SK-N-SH (cell line): ENCODE measurements around the gene FCAMR. TPM values are rescaled to one million over a fixed set of nuclear protein-coding genes. Genes with fewer than 3 reads are reported as not detected.

Source experiments
- CTCF ChIA-PET: fragments of 300-600, 350-600 bp; formaldehyde crosslinking; extraction: SDS; loops from one replicate; lab custom pipeline; 2021; lab: Yijun Ruan, JAX
- POLR2A ChIA-PET: fragments of 350-600 bp; sonication (Branson Sonifier 250); formaldehyde crosslinking; extraction: SDS; loops from one replicate; lab custom pipeline; 2020; ENCODE audit warnings: antibody characterized with exemption, inconsistent platforms; lab: Yijun Ruan, JAX
- DNase-seq: peaks from one replicate; pipeline ENCODE4 v3.0.0; 2012
- H2AFZ ChIP-seq: fragments of 200-600 bp; sonication (generic); 2 replicates; pipeline ENCODE4 v1.8.1; 2016; ENCODE audit warnings: antibody characterized with exemption, mild to moderate bottlenecking, low read depth
- H3F3A ChIP-seq: fragments of 200-600 bp; sonication (generic); replicated peaks from 2 replicates; pipeline ENCODE3; 2016; ENCODE audit warnings: antibody characterized with exemption, mild to moderate bottlenecking; ENCODE audit not compliant: insufficient read depth
- H3K27ac ChIP-seq, 2 experiments: fragments of 200-500 bp in 1 of 2; fragments of 200-600 bp in 1 of 2; sonication (Bioruptor generic) in 1 of 2; sonication (generic), shearing (Covaris generic) in 1 of 2; 2 replicates each; pipeline versions ENCODE4 v1.5.1 to v1.6.1; 2014 to 2016; ENCODE audit warnings: low read depth in 2 of 2, inconsistent platforms in 1 of 2, low read length in 1 of 2, mild to moderate bottlenecking in 1 of 2, mixed read lengths in 1 of 2
- H3K27me3 ChIP-seq: fragments of 200-600 bp; sonication (generic), shearing (Covaris generic); 2 replicates; pipeline ENCODE4 v1.6.1; 2016; ENCODE audit warnings: mixed run types; ENCODE audit not compliant: insufficient read depth
- H3K36me3 ChIP-seq, 2 experiments: fragments of 200-500 bp in 1 of 2; fragments of 200-600 bp in 1 of 2; sonication (Bioruptor generic) in 1 of 2; sonication (generic) in 1 of 2; replicated peaks in 1 of 2; 2 replicates each; pipeline versions ENCODE3 to v1.5.1; 2014 to 2016; ENCODE audit warnings: low read length in 1 of 2, mild to moderate bottlenecking in 1 of 2; ENCODE audit not compliant: insufficient read depth in 2 of 2, control insufficient read depth in 1 of 2
- H3K4me1 ChIP-seq, 2 experiments: fragments of 200-500 bp in 1 of 2; fragments of 200-600 bp in 1 of 2; sonication (Bioruptor generic) in 1 of 2; sonication (generic), shearing (Covaris generic) in 1 of 2; 2 replicates each; pipeline versions ENCODE4 v1.5.1 to v1.6.1; 2014 to 2016; ENCODE audit warnings: low read depth in 1 of 2, low read length in 1 of 2, mixed run types in 1 of 2; ENCODE audit not compliant: insufficient read depth in 2 of 2, control insufficient read depth in 1 of 2
- H3K4me2 ChIP-seq: fragments of 200-600 bp; sonication (generic), shearing (Covaris generic); 2 replicates; pipeline ENCODE4 v1.6.1; 2017; ENCODE audit warnings: mixed run types
- H3K4me3 ChIP-seq, 2 experiments: fragments of 200-500 bp in 1 of 2; fragments of 200-600 bp in 1 of 2; sonication (Bioruptor generic) in 1 of 2; sonication (generic), shearing (Covaris generic) in 1 of 2; 2 replicates each; pipeline versions ENCODE4 v1.5.1 to v1.8.1; 2014 to 2016; ENCODE audit warnings: low read depth in 2 of 2, inconsistent platforms in 1 of 2, low read length in 1 of 2, mild to moderate bottlenecking in 1 of 2, mixed read lengths in 1 of 2, moderate library complexity in 1 of 2
- H3K79me2 ChIP-seq: fragments of 200-600 bp; sonication (generic); 2 replicates; pipeline ENCODE4 v1.8.1; 2017; ENCODE audit warnings: mild to moderate bottlenecking; ENCODE audit not compliant: insufficient read depth
- H3K9ac ChIP-seq: fragments of 200-600 bp; sonication (generic); 2 replicates; pipeline ENCODE4 v1.6.1; 2017; ENCODE audit warnings: mixed run types
- H3K9me2 ChIP-seq: fragments of 200-600 bp; sonication (generic); 2 replicates; pipeline ENCODE4 v1.6.1; 2017; ENCODE audit warnings: mixed run types
- H3K9me3 ChIP-seq: fragments of 200-600 bp; sonication (generic); 2 replicates; pipeline ENCODE4 v1.6.1; 2017; ENCODE audit warnings: mixed run types, mild to moderate bottlenecking, moderate library complexity
- H4K20me1 ChIP-seq: fragments of 200-600 bp; sonication (generic); 2 replicates; pipeline ENCODE4 v1.6.1; 2017; ENCODE audit warnings: mild to moderate bottlenecking, mixed run types; ENCODE audit not compliant: insufficient read depth
- CHD2 ChIP-seq: fragments of 150-350 bp; IDR thresholded peaks from 2 replicates; pipeline ENCODE4 v1.6.1; 2018; ENCODE audit warnings: low read length; ENCODE audit not compliant: partially characterized antibody
- CTCF ChIP-seq: fragments of 200-600 bp; sonication (generic); IDR thresholded peaks from 2 replicates; pipeline ENCODE4 v1.6.1; 2017; ENCODE audit warnings: antibody characterized with exemption, mild to moderate bottlenecking, moderate library complexity
- EP300 ChIP-seq, 2 experiments: IDR thresholded peaks; 2 replicates each; pipeline versions ENCODE4 v1.4.0 to v1.6.1; 2012; ENCODE audit warnings: borderline replicate concordance in 1 of 2, low read depth in 1 of 2, low read length in 1 of 2
- FOSL2 ChIP-seq: IDR thresholded peaks from 2 replicates; pipeline ENCODE4 v1.4.0; 2012; ENCODE audit warnings: low read depth, mild to moderate bottlenecking, moderate library complexity, borderline replicate concordance
- FOXJ3 ChIP-seq: sonication (generic); formaldehyde crosslinking; IDR thresholded peaks from 2 replicates; pipeline ENCODE4 v1.5.1; 2020; ENCODE audit warnings: mild to moderate bottlenecking, missing genetic modification reagents
- MAX ChIP-seq: IDR thresholded peaks from 2 replicates; pipeline ENCODE4 v1.4.0; 2012; ENCODE audit warnings: low read depth
- MEF2A ChIP-seq: IDR thresholded peaks from 2 replicates; pipeline ENCODE4 v1.4.0; 2012; ENCODE audit warnings: low read depth, borderline replicate concordance
- NFIC ChIP-seq: IDR thresholded peaks from 2 replicates; pipeline ENCODE4 v1.4.0; 2012; ENCODE audit warnings: borderline replicate concordance
- NRF1 ChIP-seq: IDR thresholded peaks from 2 replicates; pipeline ENCODE4 v1.6.1; 2012; ENCODE audit warnings: low read depth, mild to moderate bottlenecking, low read length
- POLR2AphosphoS5 ChIP-seq: IDR thresholded peaks from 2 replicates; pipeline ENCODE4 v1.6.1; 2012; ENCODE audit warnings: low read depth, low read length
- REST ChIP-seq: IDR thresholded peaks from 2 replicates; pipeline ENCODE4 v1.6.1; 2012; ENCODE audit warnings: mild to moderate bottlenecking, low read depth, low read length, moderate library complexity
- RFX5 ChIP-seq: IDR thresholded peaks from 2 replicates; pipeline ENCODE4 v1.6.1; 2012; ENCODE audit warnings: mild to moderate bottlenecking, improper control_type of control experiment, low read length
- SMC3 ChIP-seq: IDR thresholded peaks from 2 replicates; pipeline ENCODE4 v1.6.1; 2012; ENCODE audit warnings: low read depth, low read length, improper control_type of control experiment
- TCF12 ChIP-seq: IDR thresholded peaks from 2 replicates; pipeline ENCODE4 v1.4.0; 2012
- YY1 ChIP-seq: IDR thresholded peaks from 2 replicates; pipeline ENCODE4 v1.4.0; 2012; ENCODE audit warnings: low read depth, mild to moderate bottlenecking
- ZBTB33 ChIP-seq: IDR thresholded peaks from 2 replicates; pipeline ENCODE4 v1.4.0; 2012; ENCODE audit warnings: low read depth, borderline replicate concordance
- WGBS: methylation state at CpG from one replicate; pipeline ENCODE4 v1.1.6; 2017; ENCODE audit warnings: low lambda C conversion rate; 5-methylcytosine and 5-hydroxymethylcytosine counted together
- polyA plus RNA-seq, 3 experiments: library from polyadenylated mRNA; depleted of rRNA; stranded (reverse); fragments of >200 nt; gene quantifications; 2 replicates each; pipeline ENCODE4 v1.2.3, GENCODE V29; 2012

FCAMR gene
- polyA plus RNA-seq, 1 of the 3 experiments (the other 2 are of a cell fraction) = not detected

GRCh38 chr1:206960676-206961386 is 9.4 kb downstream of the FCAMR start:
- POLR2A ChIA-PET = no interaction called here
- Histone ChIP-seq H3K4me3 (no peak overlapping the region), H3K9me2 (no peaks in the 10 kb centered on the region), H3K9me3 (no peaks in the 10 kb centered on the region), H3K9ac (no peak overlapping the region), H3K4me2 (no peak overlapping the region), H2AFZ (no peak overlapping the region), H3F3A (no peaks in the 10 kb centered on the region), H4K20me1 (no peaks in the 10 kb centered on the region), H3K27me3 (peaks cover 22% of the 10 kb centered on the region; the same call in 1 of the 2 replicates), H3K4me1 (no peaks in the 10 kb centered on the region), H3K79me2 (no peaks in the 10 kb centered on the region), H3K36me3 (no peaks in the 10 kb centered on the region), H3K27ac (no peak overlapping the region)
- DNase-seq = no peak
- 33% methylated on average over 4 of the region's 6 CpGs for WGBS
- TF ChIP-seq RFX5 = no peak
- TF ChIP-seq CTCF = peak; percentile 18; the same call in 1 of the 2 replicates
- no peak for TF ChIP-seq POLR2AphosphoS5
- no peak for TF ChIP-seq MAX
- TF ChIP-seq, all 33 proteins: peak for 1
- CTCF ChIA-PET = interaction anchor here (2.9 kb wide), 1 partner anchor 21 kb away, joined by 13 read pairs; no protein-coding TSS in a partner anchor

GRCh38 chr1:206958144-206958543 is 12.1 kb downstream of the FCAMR start:
- Histone ChIP-seq H3K9me2 (no peaks in the 10 kb centered on the region), H4K20me1 (no peaks in the 10 kb centered on the region), H3K27ac (no peak overlapping the region), H3F3A (no peaks in the 10 kb centered on the region), H3K79me2 (no peaks in the 10 kb centered on the region), H3K4me2 (no peak overlapping the region), H3K4me3 (no peak overlapping the region), H3K4me1 (no peaks in the 10 kb centered on the region), H3K9ac (no peak overlapping the region), H3K36me3 (no peaks in the 10 kb centered on the region), H3K9me3 (no peaks in the 10 kb centered on the region), H2AFZ (no peak overlapping the region), H3K27me3 (peaks cover 27% of the 10 kb centered on the region; the same call in 1 of the 2 replicates)
- no peak for DNase-seq
- CTCF ChIA-PET = interaction anchor here (1.0 to 2.9 kb wide), 3 partner anchors 23 to 233 kb away, joined by 3 to 13 read pairs (median 3); no protein-coding TSS in a partner anchor
- 31% methylated on average over 2 of the region's 2 CpGs for WGBS
- POLR2A ChIA-PET = no interaction called here
- TF ChIP-seq NFIC (no peak), NRF1 (no peak), REST (no peak), ZBTB33 (no peak), TCF12 (no peak), FOSL2 (no peak), CHD2 (no peak), EP300 (IDR thresholded peaks at IDR 0.05; ENCODE audit: borderline replicate concordance in 1 of 2, low read depth in 1 of 2, low read length in 1 of 2) (no peak), SMC3 (no peak), YY1 (no peak), CTCF (no peak), MEF2A (no peak), FOXJ3 (CRISPR knock-in tag) (no peak)
